Measurements from ENCODE around the gene NOM1.
"Not testable (repeated sequence)": the region's sequence is repeated elsewhere in the genome, so short reads cannot be mapped to it uniquely, and the experiment has no call there.

The NOM1 gene, protein sequence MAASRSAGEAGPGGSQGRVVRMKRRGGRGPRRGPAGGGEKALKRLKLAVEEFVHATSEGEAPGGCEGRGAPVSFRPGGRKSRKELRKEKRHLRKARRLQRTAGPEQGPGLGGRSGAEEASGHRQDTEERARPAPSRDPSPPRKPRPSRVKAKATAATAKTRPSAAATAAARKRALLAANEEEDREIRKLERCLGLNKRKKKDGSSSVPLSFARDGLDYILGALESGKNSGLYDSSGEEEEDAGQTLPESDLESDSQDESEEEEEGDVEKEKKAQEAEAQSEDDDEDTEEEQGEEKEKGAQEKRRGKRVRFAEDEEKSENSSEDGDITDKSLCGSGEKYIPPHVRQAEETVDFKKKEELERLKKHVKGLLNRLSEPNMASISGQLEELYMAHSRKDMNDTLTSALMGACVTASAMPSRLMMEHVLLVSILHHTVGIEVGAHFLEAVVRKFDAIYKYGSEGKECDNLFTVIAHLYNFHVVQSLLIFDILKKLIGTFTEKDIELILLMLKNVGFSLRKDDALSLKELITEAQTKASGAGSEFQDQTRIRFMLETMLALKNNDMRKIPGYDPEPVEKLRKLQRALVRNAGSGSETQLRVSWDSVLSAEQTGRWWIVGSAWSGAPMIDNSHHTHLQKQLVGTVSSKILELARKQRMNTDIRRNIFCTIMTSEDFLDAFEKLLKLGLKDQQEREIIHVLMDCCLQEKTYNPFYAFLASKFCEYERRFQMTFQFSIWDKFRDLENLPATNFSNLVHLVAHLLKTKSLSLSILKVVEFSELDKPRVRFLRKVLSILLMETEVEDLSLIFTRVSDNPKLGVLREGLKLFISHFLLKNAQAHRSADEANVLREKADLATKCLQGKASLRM

DNA sequence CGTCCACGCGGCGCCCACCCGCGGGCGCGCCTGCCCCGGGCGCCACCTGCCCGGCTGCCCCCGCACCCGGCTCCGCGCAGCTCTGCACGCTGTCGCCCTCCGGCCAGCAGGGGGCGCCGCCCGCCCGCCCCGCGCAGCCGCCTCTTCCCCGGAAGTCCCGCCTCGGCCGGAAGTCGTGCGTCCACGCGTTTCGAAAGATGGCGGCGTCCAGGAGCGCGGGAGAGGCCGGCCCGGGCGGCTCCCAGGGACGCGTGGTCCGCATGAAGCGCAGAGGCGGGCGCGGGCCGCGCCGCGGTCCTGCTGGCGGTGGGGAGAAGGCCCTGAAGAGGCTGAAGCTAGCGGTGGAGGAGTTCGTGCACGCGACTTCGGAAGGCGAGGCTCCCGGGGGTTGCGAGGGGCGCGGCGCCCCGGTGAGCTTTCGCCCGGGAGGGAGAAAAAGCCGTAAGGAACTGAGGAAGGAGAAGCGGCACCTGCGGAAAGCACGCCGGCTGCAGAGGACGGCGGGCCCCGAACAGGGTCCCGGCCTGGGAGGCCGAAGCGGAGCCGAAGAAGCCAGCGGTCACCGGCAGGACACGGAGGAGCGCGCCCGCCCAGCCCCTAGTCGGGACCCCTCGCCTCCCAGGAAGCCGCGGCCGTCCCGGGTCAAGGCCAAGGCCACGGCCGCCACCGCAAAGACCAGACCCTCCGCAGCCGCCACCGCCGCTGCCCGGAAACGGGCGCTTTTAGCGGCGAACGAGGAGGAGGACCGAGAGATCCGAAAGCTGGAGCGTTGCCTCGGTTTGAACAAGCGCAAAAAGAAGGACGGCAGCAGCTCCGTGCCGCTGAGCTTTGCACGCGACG lies at the start of gene NOM1:
NOM1 (plus strand) TSS at position 172 of the 840 bp plus-strand sequence; CDS start at position 198, 26 bp downstream.
- in situ Hi-C loops (cut with HindIII; ENCODE audit: low sequenced_read_pairs): no loop called here

- in situ Hi-C loops (cut with HindIII; ENCODE audit: low sequenced_read_pairs): not testable (repeated sequence)
Measured at GRCh38 chr7:156900093-156900492, 49.4 kb upstream of the NOM1 start.

DNA sequence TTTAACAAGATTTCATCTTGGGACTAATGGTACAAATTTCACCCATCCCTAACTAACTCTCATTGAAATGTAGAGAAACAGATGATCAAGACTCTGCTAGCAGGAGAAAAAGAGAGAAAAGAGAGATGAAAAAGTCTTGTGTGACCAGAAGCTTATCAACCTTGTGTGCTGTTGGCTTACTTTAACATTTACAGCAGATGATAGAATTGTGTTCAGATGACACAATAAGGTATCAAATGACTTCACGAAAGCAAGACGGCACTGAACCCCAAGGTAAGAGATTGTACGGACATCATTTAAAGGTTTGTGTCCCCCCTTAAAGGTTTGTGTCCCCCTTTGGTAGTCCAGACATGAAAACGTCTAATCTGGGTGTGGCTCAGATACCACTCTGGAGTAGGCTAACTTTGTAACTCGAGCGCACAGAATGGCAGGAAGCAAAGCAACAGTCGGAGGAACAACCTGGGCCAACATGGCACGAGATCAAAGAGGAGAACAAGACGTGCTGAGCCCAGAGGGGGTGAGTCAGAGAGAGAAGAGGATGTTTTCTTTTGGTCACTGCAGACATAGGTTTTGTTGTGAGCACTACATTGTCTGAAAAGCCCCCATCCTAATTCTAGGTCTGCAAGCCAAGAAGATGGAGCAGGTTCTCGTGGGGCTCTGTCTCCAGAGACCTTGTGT lies 46.1 kb upstream of the NOM1 start:
- in situ Hi-C loops (cut with HindIII; ENCODE audit: low sequenced_read_pairs): no loop called here

- in situ Hi-C loops (cut with HindIII; ENCODE audit: low sequenced_read_pairs): no loop called here
Measured at GRCh38 chr7:156906200-156906649, 43.3 kb upstream of the NOM1 start.

DNA sequence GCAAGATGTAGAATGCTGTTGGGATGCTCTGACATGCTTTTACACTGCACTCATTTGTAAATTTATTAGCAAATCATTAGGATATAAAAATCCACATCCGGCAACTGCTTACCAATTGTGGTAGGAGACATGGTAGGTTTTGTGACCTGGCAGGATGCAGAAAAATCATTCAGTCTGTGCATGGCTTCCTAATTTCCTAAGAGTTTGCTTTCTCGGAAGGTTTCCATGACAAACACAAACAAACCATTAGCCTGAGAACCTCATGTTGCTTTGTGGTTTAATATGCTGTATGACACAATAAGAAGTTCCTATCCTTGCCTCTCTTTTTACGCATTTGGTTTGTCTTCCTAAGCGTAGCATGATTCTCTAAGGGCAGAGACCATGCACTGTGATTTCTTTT lies 41.9 kb upstream of the NOM1 start:
- in situ Hi-C loops (cut with HindIII; ENCODE audit: low sequenced_read_pairs): no loop called here

DNA sequence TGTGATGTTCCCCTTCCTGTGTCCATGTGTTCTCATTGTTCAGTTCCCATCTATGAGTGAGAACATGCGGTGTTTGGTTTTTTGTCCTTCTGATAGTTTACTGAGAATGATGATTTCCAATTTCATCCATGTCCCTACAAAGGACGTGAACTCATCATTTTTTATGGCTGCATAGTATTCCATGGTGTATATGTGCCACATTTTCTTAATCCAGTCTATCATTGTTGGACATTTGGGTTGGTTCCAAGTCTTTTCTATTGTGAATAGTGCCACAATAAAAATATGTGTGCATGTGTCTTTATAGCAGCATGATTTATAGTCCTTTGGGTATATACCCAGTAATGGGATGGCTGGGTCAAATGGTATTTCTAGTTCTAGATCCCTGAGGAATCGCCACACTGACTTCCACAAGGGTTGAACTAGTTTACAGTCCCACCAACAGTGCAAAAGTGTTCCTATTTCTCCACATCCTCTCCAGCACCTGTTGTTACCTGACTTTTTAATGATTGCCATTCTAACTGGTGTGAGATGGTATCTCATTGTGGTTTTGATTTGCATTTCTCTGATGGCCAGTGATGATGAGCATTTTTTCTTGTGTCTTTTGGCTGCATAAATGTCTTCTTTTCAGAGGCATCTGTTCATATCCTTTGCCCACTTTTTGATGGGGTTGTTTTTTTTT lies 39.8 kb upstream of the NOM1 start:
- in situ Hi-C loops (cut with HindIII; ENCODE audit: low sequenced_read_pairs): not testable (repeated sequence)

DNA sequence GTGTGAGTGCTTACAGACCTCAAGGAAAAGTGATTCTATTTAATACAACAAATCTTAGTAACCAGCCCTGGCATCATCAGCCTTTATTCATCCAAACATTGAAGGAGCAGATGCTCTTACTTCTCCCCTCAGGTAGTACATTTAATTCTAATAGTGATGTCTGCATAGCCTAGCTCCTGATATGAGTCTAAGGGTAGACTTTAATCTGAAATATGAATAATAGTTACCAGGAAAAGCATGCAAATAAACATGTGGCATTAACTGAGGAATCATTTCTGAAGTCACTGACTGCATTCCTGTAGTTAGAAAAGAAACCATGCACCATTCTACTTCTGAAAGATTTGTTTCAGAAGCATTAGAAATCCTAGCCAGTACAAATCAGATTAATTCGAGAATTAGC lies 30.9 kb upstream of the NOM1 start:
- in situ Hi-C loops (cut with HindIII; ENCODE audit: low sequenced_read_pairs): no loop called here

GRCh38 chr7:156919132-156919713 lies 30.3 kb upstream of the NOM1 start:
- in situ Hi-C loops (cut with HindIII; ENCODE audit: low sequenced_read_pairs): no loop called here

DNA sequence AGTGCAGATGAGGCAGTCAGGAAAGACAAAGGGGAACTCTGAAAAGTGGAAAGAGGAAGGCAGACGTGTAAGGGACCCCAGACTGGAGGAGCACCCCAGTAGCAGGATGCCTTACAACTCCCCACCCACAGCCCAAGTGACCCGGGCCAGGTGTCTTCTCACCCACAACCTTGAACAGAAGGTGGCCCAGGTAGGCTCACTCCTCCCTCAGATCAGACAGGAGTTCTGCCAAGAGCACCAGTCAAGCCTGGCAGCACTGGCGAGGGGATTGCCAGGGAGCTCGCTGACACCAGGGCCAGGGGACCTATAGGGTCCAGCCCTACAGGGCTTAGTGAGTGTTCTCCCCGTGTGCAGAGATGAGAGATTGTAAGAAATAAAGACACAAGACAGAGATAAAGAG lies 29.4 kb upstream of the NOM1 start:
- in situ Hi-C loops (cut with HindIII; ENCODE audit: low sequenced_read_pairs): no loop called here

DNA sequence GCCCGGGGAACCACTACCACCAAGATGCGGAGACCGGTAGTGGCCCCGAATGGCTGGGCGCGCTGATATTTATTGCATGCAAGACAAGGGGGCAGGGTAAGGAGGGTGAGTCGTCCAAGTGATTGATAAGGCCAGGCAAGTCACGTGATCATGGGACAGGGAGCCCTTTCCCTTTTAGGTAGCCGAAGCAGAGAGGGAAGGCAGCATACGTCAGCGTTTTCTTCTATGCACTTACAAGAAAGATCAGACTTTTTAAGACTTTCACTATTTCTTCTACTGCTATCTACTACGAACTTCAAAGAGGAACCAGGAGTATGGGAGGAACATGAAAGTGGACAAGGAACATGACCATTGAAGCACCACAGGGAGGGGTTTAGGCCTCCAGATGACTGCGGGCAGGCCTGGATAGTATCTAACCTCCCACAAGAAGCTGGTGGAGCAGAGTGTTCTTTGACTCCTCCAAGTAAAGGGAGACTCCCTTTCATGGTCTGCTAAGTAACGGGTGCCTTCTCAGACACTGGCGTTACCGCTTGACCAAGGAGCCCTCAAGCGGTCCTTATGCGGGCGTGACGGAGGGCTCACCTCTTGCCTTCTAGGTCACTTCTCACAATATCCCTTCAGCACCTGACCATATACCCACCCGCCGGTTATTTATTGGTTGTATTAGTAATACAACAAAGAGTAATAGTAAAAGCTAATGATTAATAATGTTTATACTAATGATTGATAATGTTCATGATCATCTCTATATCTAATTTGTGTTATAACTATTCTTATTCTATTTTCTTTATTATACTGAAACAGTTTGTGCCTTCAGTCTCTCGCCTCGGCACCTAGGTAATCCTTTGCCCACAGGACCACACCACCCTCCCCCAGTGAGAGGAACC lies 28.8 kb upstream of the NOM1 start:
- in situ Hi-C loops (cut with HindIII; ENCODE audit: low sequenced_read_pairs): not testable (repeated sequence)

DNA sequence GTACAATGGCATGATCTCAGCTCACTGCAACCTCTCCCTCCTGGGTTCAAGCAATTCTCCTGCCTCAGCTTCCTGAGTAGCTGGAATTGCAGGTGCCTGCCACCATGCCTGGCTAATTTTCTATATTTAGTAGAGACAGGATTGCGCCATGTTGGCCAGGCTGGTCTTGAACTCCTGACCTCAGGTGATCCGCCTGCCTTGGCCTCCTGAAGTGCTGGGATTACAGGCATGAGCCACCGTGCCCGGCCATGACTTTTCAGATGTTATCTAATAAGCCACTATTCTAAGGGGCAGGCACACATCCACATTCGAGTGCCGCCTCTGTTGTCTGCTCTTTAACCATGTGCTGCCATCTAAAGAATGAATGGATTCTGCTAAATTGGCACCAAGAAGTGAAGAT lies 27.2 kb upstream of the NOM1 start:
- in situ Hi-C loops (cut with HindIII; ENCODE audit: low sequenced_read_pairs): not testable (repeated sequence)

DNA sequence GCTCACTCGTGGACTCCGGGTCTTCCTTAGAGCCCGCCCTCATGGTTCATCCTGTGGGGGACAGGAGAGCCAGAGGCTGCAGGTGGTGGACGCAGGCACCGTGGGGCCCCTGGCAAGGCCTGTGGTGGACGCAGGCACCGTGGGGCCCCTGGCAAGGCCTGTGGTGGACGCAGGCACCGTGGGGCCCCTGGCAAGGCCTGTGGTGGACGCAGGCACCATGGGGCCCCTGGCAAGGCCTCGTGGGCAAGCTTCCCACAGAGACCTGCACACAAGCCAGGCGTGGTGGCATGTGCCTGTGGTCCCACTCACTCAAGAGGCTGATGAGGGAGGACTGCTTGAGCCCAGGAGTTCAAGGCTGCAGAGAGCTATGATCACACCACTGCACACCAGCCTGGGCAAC lies 23.7 kb upstream of the NOM1 start:
- in situ Hi-C loops (cut with HindIII; ENCODE audit: low sequenced_read_pairs): not testable (repeated sequence)

DNA sequence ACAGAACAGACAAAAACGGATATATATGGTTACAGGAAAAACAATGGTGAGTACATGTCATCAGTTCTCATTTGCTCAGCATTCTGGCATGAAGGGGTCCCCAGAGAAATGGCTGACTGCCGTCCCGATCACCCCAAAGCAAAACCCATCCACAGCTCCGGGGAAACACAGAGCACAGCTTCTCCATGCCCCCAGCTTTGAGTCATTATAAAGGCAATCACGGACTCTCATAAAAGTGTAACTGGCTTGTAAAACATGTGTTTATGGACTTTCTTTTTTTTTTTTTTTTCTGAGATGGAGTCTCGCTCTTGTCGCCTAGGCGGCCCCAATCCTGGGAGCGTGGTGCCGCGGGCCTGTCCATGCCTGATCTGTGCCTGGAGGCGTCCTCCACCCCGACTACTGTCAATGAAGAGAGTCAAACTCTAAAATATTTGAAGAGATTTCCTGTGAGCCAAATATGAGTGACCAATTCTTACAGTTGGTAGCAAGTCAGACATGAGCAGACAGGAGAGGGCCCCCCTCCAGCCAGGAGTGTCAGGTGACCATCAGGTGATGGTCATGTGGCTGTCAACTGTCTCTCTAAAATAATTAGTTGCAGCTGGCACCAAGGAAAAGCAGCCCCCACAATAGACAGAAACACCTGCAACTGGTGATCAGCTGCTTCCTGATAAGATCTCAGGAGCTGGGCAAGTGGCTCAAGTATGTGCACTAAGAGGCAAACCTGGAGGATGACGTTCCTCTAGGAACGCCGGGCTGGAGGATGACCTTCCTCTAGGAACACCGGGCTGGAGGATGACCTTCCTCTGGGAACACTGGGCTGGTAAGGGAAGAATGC lies 21.7 kb upstream of the NOM1 start:
- in situ Hi-C loops (cut with HindIII; ENCODE audit: low sequenced_read_pairs): no loop called here

DNA sequence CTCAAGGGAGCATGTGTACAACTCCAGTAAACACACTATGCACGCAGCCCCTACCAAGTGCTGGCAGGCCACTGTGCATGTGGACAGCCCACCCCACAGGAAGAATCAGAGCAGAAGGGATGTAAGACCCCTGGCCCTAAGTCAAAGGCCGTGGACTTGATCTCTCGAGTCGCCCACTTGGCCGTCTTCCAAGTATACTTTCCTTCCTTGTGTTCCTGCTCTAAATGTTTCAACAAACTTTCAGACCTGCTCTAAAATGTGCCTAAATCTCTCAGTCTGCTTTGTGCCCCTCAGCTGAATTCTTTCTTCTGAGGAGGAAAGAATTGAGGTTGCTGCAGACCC lies 21.1 kb upstream of the NOM1 start:
- in situ Hi-C loops (cut with HindIII; ENCODE audit: low sequenced_read_pairs): no loop called here

GRCh38 chr7:156929789-156930539 lies 19.5 kb upstream of the NOM1 start:
- in situ Hi-C loops (cut with HindIII; ENCODE audit: low sequenced_read_pairs): no loop called here

GRCh38 chr7:156932006-156932405 lies 17.5 kb upstream of the NOM1 start:
- in situ Hi-C loops (cut with HindIII; ENCODE audit: low sequenced_read_pairs): no loop called here

GRCh38 chr7:156935250-156935649 lies 14.3 kb upstream of the NOM1 start:
- in situ Hi-C loops (cut with HindIII; ENCODE audit: low sequenced_read_pairs): no loop called here

All from endothelial cell of hepatic sinusoid (primary cell).